CD4-positive, alpha-beta T cell treated with Interleukin-4 for 1 hour (primary cell): ENCODE results near the gene CSE1L.
"Not testable (repeated sequence)": the region's sequence is repeated elsewhere in the genome, so short reads cannot be mapped to it uniquely, and the experiment has no call there.

Experiments
- DNase-seq, 2 donors: peaks; one replicate each; pipeline ENCODE4 v3.0.0-alpha.2; 2020 to 2022

CSE1L gene

DNA sequence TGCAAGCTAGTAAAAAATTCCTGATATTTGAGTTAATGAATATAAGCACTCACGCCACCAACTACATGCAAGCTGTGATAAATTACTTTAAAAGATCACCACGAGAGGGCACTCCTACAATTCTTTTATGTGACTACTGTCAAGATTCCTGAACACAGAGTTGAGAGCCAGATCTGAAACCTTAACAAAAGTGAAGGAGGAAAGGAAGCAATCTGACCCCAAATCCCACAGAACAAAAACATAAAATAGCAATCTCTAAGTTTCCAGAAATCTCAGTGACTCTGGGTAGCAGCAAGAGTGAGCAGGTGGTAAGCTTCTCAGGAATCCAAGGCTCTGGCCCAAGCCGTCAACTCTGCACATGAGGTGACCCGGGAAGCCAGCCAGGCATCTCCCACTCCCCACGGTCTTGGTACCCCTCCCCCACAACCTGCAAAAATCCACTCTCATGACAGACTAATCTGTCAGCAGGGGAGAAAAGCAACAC, 86.9 kb downstream of the CSE1L start:
- DNase-seq = peak in 1 of 2 donors; percentile 75

DNA sequence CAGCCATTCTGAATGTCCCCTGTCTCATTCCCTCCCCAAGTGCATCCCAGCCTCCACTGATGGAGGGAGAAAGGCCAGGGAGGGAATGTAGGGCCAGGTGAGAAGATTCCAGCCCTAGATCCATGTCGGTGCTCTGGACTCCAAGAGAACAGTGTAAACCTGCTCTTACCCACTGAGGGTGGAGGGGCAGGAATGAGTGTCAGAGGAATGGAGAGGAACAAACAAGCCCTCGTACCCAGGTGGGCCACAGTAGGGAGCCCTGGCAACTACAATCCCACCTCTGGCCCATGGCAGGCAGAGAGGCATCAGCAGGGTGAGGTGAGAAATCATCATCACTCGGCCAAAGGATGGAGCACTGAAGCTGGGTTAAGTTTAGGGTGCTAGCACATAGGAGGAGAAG, 87.5 kb downstream of the CSE1L start:
- no peak for DNase-seq

DNA sequence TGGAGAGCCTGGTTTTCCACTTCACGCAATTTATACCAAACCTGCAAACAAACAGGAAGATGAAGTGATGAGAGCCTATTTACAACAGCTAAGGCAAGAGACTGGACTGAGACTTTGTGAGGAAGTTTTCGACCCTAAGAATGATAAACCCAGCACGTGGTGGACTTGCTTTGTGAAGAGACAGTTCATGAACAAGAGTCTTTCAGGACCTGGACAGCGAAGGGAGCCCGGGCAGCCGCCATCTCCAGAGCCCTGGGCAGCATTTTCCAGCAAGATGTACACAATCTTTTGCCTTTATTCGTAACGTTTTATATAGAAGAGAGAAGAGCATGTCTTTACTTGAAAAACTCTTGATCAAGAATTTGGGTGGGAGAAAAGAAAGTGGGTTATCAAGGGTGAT, 88.7 kb downstream of the CSE1L start:
- DNase-seq = not testable (repeated sequence)

DNA sequence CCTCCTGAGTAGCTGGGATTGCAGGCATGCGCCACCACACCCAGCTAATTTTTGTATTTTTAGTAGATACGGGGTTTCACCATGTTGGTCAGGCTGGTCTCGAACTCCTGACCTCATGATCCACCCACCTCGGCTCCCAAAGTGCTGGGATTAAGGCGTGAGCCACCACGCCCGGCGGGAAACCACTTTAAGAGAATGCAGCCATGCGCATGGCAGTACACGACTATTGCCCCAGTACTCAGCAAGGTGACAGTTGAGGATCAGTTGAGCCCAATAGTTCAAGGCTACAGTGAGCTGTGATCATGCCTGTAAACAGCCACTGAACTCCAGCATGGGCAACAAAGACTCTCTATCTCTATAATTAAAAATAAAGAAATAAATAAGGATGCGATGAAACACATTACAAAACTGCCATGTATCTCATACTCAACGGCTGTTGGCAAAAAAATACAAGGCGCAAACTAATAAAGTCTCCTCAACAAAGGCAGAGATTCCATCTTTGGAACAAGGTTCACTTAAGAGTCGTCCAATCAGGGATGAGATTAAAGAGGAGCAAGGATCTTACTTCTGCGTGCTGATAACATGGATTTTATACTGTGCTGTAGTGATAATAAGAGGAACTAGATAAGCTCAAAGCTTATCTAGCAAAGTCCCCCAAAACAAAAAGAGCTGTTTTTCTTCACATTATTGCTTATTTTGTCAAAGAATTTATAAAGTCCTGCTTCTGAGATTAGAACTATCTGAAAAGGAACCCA, 90.9 kb downstream of the CSE1L start:
- no peak for DNase-seq

DNA sequence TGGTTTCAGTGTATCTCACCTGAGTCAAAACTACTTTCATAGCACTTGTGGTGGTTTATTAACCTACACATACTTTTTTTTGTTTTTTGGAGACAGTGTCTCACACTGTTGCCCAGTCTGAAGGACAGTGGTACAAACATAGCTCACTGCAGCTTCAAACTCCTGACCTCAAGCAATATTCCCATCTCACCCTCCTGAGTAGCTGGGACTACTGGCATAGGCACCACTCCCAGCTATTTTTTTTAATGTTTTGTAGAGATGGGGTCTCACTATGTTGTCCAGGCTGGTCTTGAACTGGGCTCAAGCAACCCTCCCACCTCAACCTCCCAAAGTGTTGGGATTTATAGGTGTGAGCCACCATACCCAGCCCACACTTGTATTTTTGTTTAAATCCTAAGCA, 92.3 kb downstream of the CSE1L start:
- no peak for DNase-seq

DNA sequence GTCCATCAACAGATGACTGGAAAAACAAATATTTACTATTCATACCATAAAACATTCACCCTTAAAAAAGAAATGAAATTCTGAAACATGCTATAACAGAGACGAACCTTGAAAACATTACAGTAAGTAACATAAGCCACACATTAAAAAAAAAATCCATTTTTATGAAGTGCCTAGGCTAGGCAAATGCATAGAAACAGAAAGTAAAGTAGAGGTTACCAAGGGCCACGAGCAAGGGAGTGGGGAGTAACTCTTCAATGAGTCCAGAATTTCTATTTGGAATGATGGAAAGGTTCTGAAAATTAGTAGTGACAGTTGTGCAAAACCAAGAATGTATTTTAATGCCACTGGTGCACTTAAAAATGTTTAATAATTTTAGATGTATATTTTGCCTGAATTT, 94.3 kb downstream of the CSE1L start:
- no peak for DNase-seq

DNA sequence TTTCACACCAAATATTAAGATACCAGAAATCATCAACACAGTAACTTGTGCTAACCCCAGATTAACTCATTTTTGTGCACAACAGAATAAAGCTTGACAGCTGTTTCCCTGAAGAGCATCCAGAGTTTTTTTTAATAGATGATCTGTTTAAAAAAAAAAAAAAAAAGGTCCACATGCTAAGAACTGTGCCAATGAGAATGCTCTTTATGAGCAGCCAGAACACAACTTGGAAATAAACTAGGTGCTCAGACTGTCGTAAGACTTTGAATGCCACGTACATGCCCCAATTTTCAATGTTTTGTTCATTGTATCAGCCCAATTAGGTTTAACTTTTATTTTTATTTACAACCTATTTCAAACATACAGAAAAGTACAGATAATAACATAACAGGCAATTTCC, 94.7 kb downstream of the CSE1L start:
- DNase-seq = no peak
